ENCODE data around the gene EHBP1L1. TPM values are rescaled to one million over a fixed set of nuclear protein-coding genes. Genes with fewer than 3 reads are reported as not detected.

The EHBP1L1 gene
- total RNA-seq, 2 experiments from 2014 or later: 88.3 to 98.8 TPM

- ATAC-seq: no peak
- Mint-ChIP-seq H3K27ac (peak overlapping the region; percentile 85), H3K4me1 (peaks cover 68% of the 10 kb centered on the region), H3K4me3 (peak overlapping the region; percentile 77), H3K36me3 (ENCODE audit: low read depth) (peaks cover 11% of the 10 kb centered on the region), H3K27me3 (no peaks in the 10 kb centered on the region), H3K9me3 (ENCODE audit: low read depth) (no peaks in the 10 kb centered on the region)
- ChIA-PET POLR2A (interaction anchor here (0.8 kb wide), 1 partner anchor 10 kb away, joined by 4 read pairs; no protein-coding TSS in a partner anchor), CTCF (interaction anchor here (0.6 to 1.4 kb wide), 4 partner anchors 10 to 280 kb away, joined by 3 to 6 read pairs (median 4); no protein-coding TSS in a partner anchor)
- intact Hi-C loops (cut with DNase I, micrococcal nuclease): loop anchor here in 1 of 2 experiments (2.0 kb wide), 1 partner anchor 15 kb away; the partner anchor contains the start of gene ZNRD2
- DNase-seq: peak; percentile 64
These were observed 20.1 kb upstream of the EHBP1L1 start for GRCh38 chr11:65555693-65556231.

- CTCF ChIA-PET: interaction anchor here (1.0 to 1.2 kb wide), 3 partner anchors 15 to 169 kb away, joined by 3 read pairs; no protein-coding TSS in a partner anchor
- Mint-ChIP-seq H3K36me3 (ENCODE audit: low read depth) (peaks cover 4% of the 10 kb centered on the region), H3K9me3 (ENCODE audit: low read depth) (no peaks in the 10 kb centered on the region), H3K27ac (peak overlapping the region; percentile 85), H3K4me1 (peaks cover 63% of the 10 kb centered on the region), H3K27me3 (no peaks in the 10 kb centered on the region), H3K4me3 (peak overlapping the region; percentile 77)
- POLR2A ChIA-PET: no interaction called here
- no peak for ATAC-seq
- peak; percentile 49 for DNase-seq
- intact Hi-C loops (cut with DNase I, micrococcal nuclease): no loop called here
These were observed 19.2 kb upstream of the EHBP1L1 start for GRCh38 chr11:65556470-65557279.

DNA sequence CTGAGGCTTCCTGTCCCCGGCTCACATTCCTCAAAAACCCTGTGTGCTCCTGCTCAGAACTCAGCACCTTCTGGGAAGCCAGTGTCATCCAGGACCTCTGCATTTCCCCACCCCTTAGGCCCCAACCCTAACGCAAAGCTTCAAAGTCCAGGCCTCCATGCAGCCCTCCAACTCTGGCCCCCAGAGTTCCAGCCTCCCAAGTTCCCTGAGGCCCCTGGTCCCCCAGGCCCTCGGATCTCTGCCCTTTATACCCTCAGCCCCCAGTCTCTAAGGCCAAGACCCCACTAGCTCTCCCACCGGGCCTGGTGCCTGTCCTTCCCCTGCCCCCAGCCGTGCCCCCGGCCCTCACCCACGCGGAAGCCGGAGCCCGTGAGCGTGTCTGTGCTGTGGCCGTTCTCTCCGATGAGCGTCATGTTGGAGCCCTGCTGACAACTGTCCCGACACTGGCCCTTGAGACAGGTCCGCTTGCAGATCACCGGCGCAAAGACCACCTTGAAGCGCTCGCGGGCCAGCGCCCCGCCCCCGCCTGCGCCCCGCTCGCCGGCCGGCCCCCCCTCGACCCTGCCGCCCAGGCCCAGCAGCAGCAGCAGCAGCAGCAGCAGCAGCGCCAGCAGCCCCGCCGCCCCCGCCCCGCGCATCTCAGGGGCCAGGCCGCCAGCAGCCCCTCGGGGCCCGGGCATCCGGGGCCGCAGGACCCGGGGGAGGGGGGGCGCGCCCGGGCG, 18.4 kb upstream of the EHBP1L1 start:
- Mint-ChIP-seq H3K27me3 (no peaks in the 10 kb centered on the region), H3K4me1 (peaks cover 56% of the 10 kb centered on the region), H3K4me3 (peak overlapping the region; percentile 77), H3K9me3 (ENCODE audit: low read depth) (no peaks in the 10 kb centered on the region), H3K27ac (peak overlapping the region; percentile 85), H3K36me3 (ENCODE audit: low read depth) (no peaks in the 10 kb centered on the region)
- ATAC-seq (no peak), DNase-seq (peak; percentile 56)
- intact Hi-C loops (cut with DNase I, micrococcal nuclease): no loop called here
- POLR2A ChIA-PET: no interaction called here
- CTCF ChIA-PET: interaction anchor here (0.7 to 1.2 kb wide), 3 partner anchors 8 to 17 kb away, joined by 3 read pairs; no protein-coding TSS in a partner anchor

- ATAC-seq: peak; percentile 21
- H3K27ac Mint-ChIP-seq: peak within 1 kb of the TSS; percentile 85
- POLR2A ChIA-PET: interaction anchor here (1.4 kb wide), 1 partner anchor 12 kb away, joined by 5 read pairs; the partner anchor contains the start of gene ZNRD2
- intact Hi-C loops (cut with DNase I, micrococcal nuclease): no loop called here
- H3K27me3 Mint-ChIP-seq: no peaks in the 10 kb centered on the region
- DNase-seq: peak; percentile 71
- H3K9me3 Mint-ChIP-seq (ENCODE audit: low read depth): no peaks in the 10 kb centered on the region
- H3K4me1 Mint-ChIP-seq: peaks cover 51% of the 10 kb centered on the region
- peak within 1 kb of the TSS; percentile 77 for H3K4me3 Mint-ChIP-seq
- H3K36me3 Mint-ChIP-seq (ENCODE audit: low read depth): no peaks in the 10 kb centered on the region
- CTCF ChIA-PET: interaction anchor here (0.7 to 1.2 kb wide), 2 partner anchors 8 to 12 kb away, joined by 3 to 4 read pairs; partner anchors contain the start of gene ZNRD2
These were observed 17.6 kb upstream of the EHBP1L1 start, which contains the start of gene LTBP3 for GRCh38 chr11:65558002-65558929. Gene LTBP3 (minus strand): TSS chr11:65558359. CDS start chr11:65557959, 400 bp downstream.

- H3K27me3 Mint-ChIP-seq: no peaks in the 10 kb centered on the region
- ChIA-PET CTCF (interaction anchor here (1.2 kb wide), 1 partner anchor 11 kb away, joined by 4 read pairs; the partner anchor contains the start of gene ZNRD2), POLR2A (interaction anchor here (0.5 to 1.4 kb wide), 2 partner anchors 11 to 80 kb away, joined by 5 to 8 read pairs; partner anchors contain the start of gene ZNRD2)
- peaks cover 56% of the 10 kb centered on the region for H3K4me1 Mint-ChIP-seq
- peak overlapping the region; percentile 58 for H3K27ac Mint-ChIP-seq
- H3K36me3 Mint-ChIP-seq (ENCODE audit: low read depth): no peaks in the 10 kb centered on the region
- ATAC-seq (no peak), DNase-seq (no peak)
- no peaks in the 10 kb centered on the region for H3K9me3 Mint-ChIP-seq (ENCODE audit: low read depth)
- intact Hi-C loops (cut with DNase I, micrococcal nuclease): no loop called here
- H3K4me3 Mint-ChIP-seq: peak overlapping the region; percentile 77
These were observed 16.8 kb upstream of the EHBP1L1 start for GRCh38 chr11:65558930-65559509.

DNA sequence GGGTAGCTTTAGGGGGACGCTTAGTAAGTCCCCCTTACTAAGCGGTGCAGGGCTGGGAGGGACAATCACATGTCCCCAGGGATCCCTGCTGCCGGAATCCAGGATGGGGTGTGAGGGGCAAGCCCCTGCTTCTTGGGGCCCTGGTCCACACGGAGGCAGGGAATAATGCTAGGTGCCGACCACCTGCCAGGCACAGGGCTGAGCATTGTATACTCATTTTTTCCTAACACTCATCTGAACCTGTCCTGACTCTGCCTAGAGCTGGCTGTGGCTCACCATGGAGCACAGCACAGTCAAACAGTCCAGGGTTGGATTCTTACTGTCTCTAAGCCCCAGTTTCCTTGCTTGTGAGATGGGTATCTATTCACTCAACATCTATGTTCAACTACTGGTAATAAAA, 16.3 kb upstream of the EHBP1L1 start:
- ChIA-PET POLR2A (interaction anchor here (0.5 to 1.4 kb wide), 2 partner anchors 10 to 80 kb away, joined by 5 to 8 read pairs; partner anchors contain the start of gene ZNRD2), CTCF (interaction anchor here (0.6 to 1.4 kb wide), 4 partner anchors 11 to 486 kb away, joined by 3 to 4 read pairs (median 4); partner anchors contain the start of gene ZNRD2)
- no peaks in the 10 kb centered on the region for H3K36me3 Mint-ChIP-seq (ENCODE audit: low read depth)
- H3K27me3 Mint-ChIP-seq: no peaks in the 10 kb centered on the region
- intact Hi-C loops (cut with DNase I, micrococcal nuclease): no loop called here
- peaks cover 52% of the 10 kb centered on the region for H3K4me1 Mint-ChIP-seq
- peak; percentile 60 for DNase-seq
- H3K9me3 Mint-ChIP-seq (ENCODE audit: low read depth): no peaks in the 10 kb centered on the region
- no peak overlapping the region for H3K27ac Mint-ChIP-seq
- H3K4me3 Mint-ChIP-seq: no peak overlapping the region
- peak; percentile 68 for ATAC-seq

DNA sequence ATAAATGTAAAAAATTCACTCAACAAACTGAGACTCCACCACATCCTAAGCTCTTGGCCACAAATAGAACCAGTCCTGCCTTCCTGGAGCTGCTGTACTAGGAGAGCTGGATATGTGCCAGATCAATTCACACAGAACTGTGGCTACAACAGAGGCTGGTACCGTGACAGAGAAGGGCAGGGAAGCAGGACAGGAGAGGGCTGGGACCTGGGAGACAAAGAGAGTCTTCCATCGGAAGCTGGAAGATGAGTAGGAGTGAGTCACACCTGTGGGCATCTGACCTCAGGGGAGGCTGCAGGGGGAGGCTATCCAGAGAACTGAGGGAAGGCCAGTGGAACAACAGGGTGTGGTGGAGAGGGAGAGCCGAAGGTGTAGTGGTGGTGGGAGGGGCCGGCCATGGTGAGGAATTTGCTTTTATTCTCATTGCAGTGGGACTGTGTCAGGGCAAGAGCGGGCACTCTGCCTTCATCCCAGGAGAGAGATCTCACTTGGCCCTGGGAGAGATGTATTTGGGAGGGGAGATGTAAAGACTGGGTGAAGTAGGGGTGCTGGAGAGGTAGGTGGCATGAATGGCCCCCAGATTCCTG, 15.8 kb upstream of the EHBP1L1 start:
- peak overlapping the region; percentile 30 for H3K27ac Mint-ChIP-seq
- ATAC-seq (peak; percentile 8), DNase-seq (no peak)
- peaks cover 51% of the 10 kb centered on the region for H3K4me1 Mint-ChIP-seq
- H3K36me3 Mint-ChIP-seq (ENCODE audit: low read depth): no peaks in the 10 kb centered on the region
- ChIA-PET POLR2A (interaction anchor here (0.6 to 1.4 kb wide), 2 partner anchors 10 to 784 kb away, joined by 3 to 5 read pairs; partner anchors contain the start of gene ZNRD2), CTCF (interaction anchor here (0.6 to 1.4 kb wide), 6 partner anchors 10 to 486 kb away, joined by 3 to 6 read pairs (median 4); partner anchors contain the start of genes FAM89B and ZNRD2)
- no peak overlapping the region for H3K4me3 Mint-ChIP-seq
- intact Hi-C loops (cut with DNase I, micrococcal nuclease): no loop called here
- no peaks in the 10 kb centered on the region for H3K9me3 Mint-ChIP-seq (ENCODE audit: low read depth)
- H3K27me3 Mint-ChIP-seq: no peaks in the 10 kb centered on the region

- ATAC-seq (no peak), DNase-seq (no peak)
- peak overlapping the region; percentile 26 for H3K27ac Mint-ChIP-seq
- H3K4me3 Mint-ChIP-seq: no peak overlapping the region
- no peaks in the 10 kb centered on the region for H3K27me3 Mint-ChIP-seq
- ChIA-PET POLR2A (interaction anchor here (0.6 kb wide), 2 partner anchors 243 to 785 kb away, joined by 3 read pairs; no protein-coding TSS in a partner anchor), CTCF (interaction anchor here (1.0 to 1.4 kb wide), 4 partner anchors 11 to 27 kb away, joined by 3 to 6 read pairs (median 4); partner anchors contain the start of gene FAM89B)
- peaks cover 2% of the 10 kb centered on the region for H3K36me3 Mint-ChIP-seq (ENCODE audit: low read depth)
- peaks cover 51% of the 10 kb centered on the region for H3K4me1 Mint-ChIP-seq
- intact Hi-C loops (cut with DNase I, micrococcal nuclease): no loop called here
- H3K9me3 Mint-ChIP-seq (ENCODE audit: low read depth): no peaks in the 10 kb centered on the region
These were observed 15.1 kb upstream of the EHBP1L1 start for GRCh38 chr11:65560555-65561418.

DNA sequence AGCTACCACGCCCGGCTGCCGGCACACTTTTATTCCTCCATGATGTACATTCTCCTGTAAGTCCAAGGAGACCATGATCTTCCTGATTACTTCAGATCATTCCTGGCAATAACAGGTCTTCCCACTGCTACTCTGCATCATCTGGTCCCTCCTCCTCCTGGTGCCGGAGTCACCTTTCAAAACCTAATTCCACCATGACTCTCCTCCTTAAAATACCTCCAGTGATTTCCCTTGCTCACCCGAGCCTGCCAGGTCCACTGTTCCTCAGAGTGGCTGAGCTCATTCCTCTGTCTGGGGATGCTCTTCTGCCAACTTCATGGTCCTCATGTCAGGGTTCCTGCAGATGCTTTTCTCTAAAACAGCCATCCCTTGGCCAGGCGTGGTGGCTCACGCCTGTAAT, 13.8 kb upstream of the EHBP1L1 start:
- no peak overlapping the region for H3K27ac Mint-ChIP-seq
- intact Hi-C loops (cut with DNase I, micrococcal nuclease): no loop called here

More for the DNA sequence above, 13.8 kb upstream of the EHBP1L1 start:
- Mint-ChIP-seq H3K4me3 (no peak overlapping the region), H3K4me1 (peaks cover 51% of the 10 kb centered on the region), H3K9me3 (ENCODE audit: low read depth) (no peaks in the 10 kb centered on the region), H3K27me3 (no peaks in the 10 kb centered on the region), H3K36me3 (ENCODE audit: low read depth) (peaks cover 3% of the 10 kb centered on the region)
- ATAC-seq: no peak
- CTCF ChIA-PET: interaction anchor here (1.4 kb wide), 1 partner anchor 16 kb away, joined by 4 read pairs; no protein-coding TSS in a partner anchor
- no peak for DNase-seq
- POLR2A ChIA-PET: no interaction called here

Data from activated CD4-positive, alpha-beta T cell treated with anti-CD3 and anti-CD28 coated beads for 36 hours (primary cell).